GM19395 (cell line): Measurements from ENCODE around the gene CELA3B.
"Not testable (repeated sequence)": the region's sequence is repeated elsewhere in the genome, so short reads cannot be mapped to it uniquely, and the experiment has no call there.

Experiments used
- ATAC-seq: cut with Tn5 transposase; IDR thresholded peaks from one replicate; pipeline ENCODE4 v1.9.1; 2021; ENCODE audit warnings: mild to moderate bottlenecking, moderate library complexity; ENCODE audit not compliant: unreplicated experiment

The CELA3B gene

GRCh38 chr1:21976703-21977239 is at the start of gene CELA3B:
Gene CELA3B, plus strand, starts transcription at chr1:21977022. Its CDS starts 18 bp downstream, at chr1:21977040.
- not testable (repeated sequence) for ATAC-seq

GRCh38 chr1:21927533-21928237 is 49.1 kb upstream of the CELA3B start:
- no peak for ATAC-seq

- no peak for ATAC-seq
These were observed 46.7 kb upstream of the CELA3B start for GRCh38 chr1:21930080-21930571.

GRCh38 chr1:21930629-21931170 is 46.1 kb upstream of the CELA3B start:
- ATAC-seq, result no peak

- ATAC-seq, result no peak
These were observed 45.4 kb upstream of the CELA3B start for GRCh38 chr1:21931171-21932093.

- no peak for ATAC-seq
These were observed 44.7 kb upstream of the CELA3B start for GRCh38 chr1:21932127-21932526.

- ATAC-seq, result no peak
These were observed 43.2 kb upstream of the CELA3B start for GRCh38 chr1:21933397-21934248.

GRCh38 chr1:21935393-21935804 is 41.4 kb upstream of the CELA3B start:
- no peak for ATAC-seq

GRCh38 chr1:21935891-21936365 is 40.9 kb upstream of the CELA3B start:
- ATAC-seq, result no peak

GRCh38 chr1:21936366-21937031 is 40.3 kb upstream of the CELA3B start:
- ATAC-seq, result no peak

- no peak for ATAC-seq
These were observed 39.8 kb upstream of the CELA3B start, which contains the start of gene HSPG2 for GRCh38 chr1:21937034-21937371. Gene HSPG2, minus strand, starts transcription at chr1:21937310. Its CDS starts 93 bp downstream, at chr1:21937217.

GRCh38 chr1:21937372-21938121 is 39.3 kb upstream of the CELA3B start:
- ATAC-seq, result no peak

- no peak for ATAC-seq
These were observed 37.9 kb upstream of the CELA3B start for GRCh38 chr1:21938732-21939538.

GRCh38 chr1:21939650-21940374 is 37.0 kb upstream of the CELA3B start:
- ATAC-seq, result no peak

GRCh38 chr1:21940492-21940891 is 36.3 kb upstream of the CELA3B start:
- ATAC-seq, result no peak

- no peak for ATAC-seq
These were observed 35.5 kb upstream of the CELA3B start for GRCh38 chr1:21941370-21941769.

GRCh38 chr1:21942464-21942863 is 34.4 kb upstream of the CELA3B start:
- ATAC-seq, result no peak
